Hematopoietic multipotent progenitor cell (in vitro differentiated cells): Measurements from ENCODE around the gene B3GAT3. TPM values are rescaled to one million over a fixed set of nuclear protein-coding genes. Genes with fewer than 3 reads are reported as not detected.
"Not testable (repeated sequence)": the region's sequence is repeated elsewhere in the genome, so short reads cannot be mapped to it uniquely, and the experiment has no call there.

Experiments
- DNase-seq, 3 donors: peaks; one replicate each; pipeline ENCODE4 v3.0.0-alpha.2; 2011 to 2015; ENCODE audit warnings: low read depth in 2 of 3, low spot score in 2 of 3
- total RNA-seq: library from RNA; depleted of rRNA; stranded (reverse); fragments of >200 nt; gene quantifications from one replicate; pipeline ENCODE4 v1.2.3, GENCODE V29; 2012

B3GAT3 gene
- total RNA-seq, 1 donor, result 36.4 TPM

- DNase-seq, result peak; percentile 89 to 99 (median 99)
These were observed 24.4 kb upstream of the B3GAT3 start, which contains the start of gene GANAB for GRCh38 chr11:62645946-62646824. GANAB (minus strand) TSS chr11:62646613; CDS start chr11:62646599, 14 bp downstream.

- no peak for DNase-seq
These were observed 23.8 kb upstream of the B3GAT3 start for GRCh38 chr11:62645671-62645945.

GRCh38 chr11:62644220-62644619 lies 22.4 kb upstream of the B3GAT3 start:
- DNase-seq, result no peak

GRCh38 chr11:62632492-62632891 lies 10.7 kb upstream of the B3GAT3 start:
- DNase-seq, result no peak

- peak in 1 of 3 donors; percentile 35 for DNase-seq
These were observed 5.9 kb upstream of the B3GAT3 start for GRCh38 chr11:62627713-62628112.

DNA sequence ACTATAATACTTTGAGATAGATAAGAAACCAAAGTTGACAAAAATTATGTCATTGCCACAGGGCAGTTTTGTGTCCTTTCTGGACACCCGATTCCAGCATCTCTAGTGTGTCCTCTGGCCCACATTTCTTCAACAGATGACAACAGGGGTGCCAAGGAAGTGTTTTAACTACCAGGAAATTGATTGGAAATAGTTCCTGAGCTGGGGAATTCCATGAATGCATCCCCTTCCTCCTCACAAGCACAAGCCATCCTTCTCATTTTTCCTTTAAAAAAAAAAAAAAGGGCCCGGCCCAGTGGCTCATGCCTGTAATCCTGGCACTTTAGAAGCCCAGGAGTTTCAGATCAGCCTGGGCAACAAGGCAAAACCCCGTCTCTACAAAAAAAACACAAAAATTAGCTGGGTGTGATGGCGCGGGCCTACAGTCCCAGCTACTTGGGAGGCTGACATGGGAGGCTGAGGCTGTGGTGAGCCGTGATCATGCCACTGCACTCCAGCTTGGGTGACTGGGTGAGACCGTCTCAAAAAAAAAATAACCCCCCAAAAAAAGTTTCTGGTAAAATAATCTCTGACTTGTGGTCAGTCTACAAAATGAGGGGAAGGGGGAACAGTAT lies 797 bp upstream of the B3GAT3 start:
- DNase-seq, result no peak

DNA sequence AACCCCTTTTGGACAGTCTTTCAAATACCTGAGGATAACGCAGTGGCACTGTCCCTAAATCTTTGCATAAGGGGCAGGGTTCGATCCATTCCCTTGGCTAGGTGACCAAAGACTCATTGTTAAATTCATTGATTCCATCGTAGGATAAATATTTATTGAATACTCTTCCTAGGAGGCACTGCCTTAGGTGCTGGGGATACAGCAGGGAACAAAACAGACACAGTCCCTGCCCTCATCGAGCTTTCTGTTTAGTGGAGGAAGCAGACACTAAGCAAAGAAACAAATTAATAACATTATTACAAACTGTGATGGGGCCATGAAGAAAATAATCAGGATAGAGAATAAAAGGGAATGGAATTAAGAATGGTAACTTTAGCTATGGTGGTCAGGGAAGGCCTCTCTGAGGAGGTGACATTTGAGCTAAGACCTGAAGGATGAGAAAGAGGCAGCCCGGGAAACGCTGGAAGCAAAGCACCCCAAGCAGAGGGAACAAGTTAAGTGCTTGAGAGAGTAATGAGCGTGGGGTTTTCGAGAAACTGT lies 689 bp downstream of the B3GAT3 start:
- no peak for DNase-seq

DNA sequence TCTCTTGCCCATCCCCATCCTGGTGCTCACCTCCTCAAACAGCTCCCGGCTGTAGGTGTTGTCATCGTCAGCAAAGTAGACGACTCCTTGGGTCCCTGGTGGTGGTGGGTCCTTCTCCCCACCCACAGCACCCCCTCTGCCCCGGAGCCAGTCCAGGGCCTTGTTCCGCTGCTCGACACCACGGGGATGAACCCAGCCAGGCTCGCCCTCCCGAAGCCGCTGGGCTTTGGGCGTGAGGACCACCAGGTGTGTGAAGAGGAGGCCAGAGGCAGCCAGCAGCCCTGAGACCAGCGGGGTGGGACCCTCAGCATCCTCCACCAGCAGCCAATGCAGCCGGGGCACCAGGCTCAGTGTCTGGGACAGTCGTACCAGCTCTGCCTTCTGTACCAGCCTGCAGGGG lies 4.8 kb downstream of the B3GAT3 start:
- not testable (repeated sequence) for DNase-seq

- no peak for DNase-seq
These were observed 6.3 kb downstream of the B3GAT3 start for GRCh38 chr11:62615521-62615920.

DNA sequence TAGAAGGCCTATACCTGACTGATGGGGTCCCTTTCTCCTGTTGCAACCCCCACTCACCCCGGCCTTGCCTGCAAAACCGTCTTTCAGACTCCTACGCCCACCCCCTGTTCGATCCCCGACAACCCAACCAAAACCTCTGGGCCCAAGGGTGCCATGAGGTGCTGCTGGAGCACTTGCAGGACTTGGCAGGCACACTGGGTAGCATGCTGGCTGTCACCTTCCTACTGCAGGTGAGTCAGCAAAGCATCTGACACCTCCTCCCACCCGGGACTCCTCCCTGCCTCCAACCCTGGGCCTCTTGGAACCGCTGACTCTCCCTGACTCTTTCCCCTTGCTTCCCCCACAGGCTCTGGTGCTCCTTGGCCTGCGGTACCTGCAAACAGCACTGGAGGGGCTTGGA lies 7.5 kb downstream of the B3GAT3 start:
- DNase-seq, result no peak

- no peak for DNase-seq
These were observed 8.5 kb downstream of the B3GAT3 start for GRCh38 chr11:62613291-62613778.

DNA sequence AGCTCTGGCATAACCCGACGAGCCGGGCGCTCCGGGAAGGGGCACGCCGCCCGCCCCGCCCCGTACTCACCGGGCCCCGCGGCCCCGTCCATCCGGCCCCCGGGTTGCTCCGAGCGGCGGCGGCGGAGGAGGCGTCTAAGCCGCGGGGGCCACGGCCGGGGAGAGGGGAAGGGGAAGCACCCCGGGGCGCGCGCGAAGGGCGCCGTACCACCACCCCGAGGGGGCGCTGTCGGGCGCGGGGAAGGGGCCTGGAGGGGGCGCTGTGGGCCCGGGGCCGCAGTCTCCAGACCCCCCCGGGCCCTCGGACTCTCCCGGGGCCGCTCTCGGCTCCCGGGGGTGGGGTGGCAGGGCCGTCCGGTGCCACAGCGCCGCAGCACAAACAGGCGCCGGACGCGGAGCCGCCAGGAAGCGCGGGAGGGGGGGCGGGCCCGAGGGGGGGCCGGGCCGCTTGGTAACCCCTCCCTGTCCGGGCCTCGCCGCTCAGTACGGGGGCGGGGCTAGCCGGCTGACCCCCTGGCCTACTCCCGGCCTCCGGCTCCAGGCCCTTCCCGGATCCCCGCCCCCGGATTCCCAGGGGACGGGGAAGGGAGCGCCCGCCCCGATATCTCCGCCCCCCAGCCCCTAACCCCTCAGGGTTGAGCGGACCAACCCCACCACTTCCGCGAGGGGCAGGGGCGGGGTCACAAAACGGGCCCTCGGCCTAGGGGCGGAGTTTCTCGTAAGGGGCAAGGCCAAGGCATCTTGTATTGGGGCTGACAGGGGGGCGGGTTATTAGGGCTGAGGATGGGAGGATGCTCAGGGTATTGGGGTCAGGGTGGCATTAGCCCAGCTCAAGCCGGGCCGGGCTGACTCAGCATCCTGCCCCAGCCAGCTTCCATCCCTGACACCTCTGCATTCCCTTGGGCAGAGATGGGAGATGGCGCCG lies 9.2 kb downstream of the B3GAT3 start, which contains the start of the genes EML3 and ROM1:
TSS of gene EML3 (minus strand) at position 410 of the 925 bp plus-strand sequence. CDS start at position 92, 318 bp downstream.
TSS of gene ROM1 (plus strand) at position 892 of the 925 bp plus-strand sequence. CDS start at position 917, 25 bp downstream.
- DNase-seq, result peak; percentile 78 to 95 (median 89)

- DNase-seq, result peak in 2 of 3 donors; percentile 64 to 76
These were observed 10.0 kb downstream of the B3GAT3 start for GRCh38 chr11:62611705-62612365.

DNA sequence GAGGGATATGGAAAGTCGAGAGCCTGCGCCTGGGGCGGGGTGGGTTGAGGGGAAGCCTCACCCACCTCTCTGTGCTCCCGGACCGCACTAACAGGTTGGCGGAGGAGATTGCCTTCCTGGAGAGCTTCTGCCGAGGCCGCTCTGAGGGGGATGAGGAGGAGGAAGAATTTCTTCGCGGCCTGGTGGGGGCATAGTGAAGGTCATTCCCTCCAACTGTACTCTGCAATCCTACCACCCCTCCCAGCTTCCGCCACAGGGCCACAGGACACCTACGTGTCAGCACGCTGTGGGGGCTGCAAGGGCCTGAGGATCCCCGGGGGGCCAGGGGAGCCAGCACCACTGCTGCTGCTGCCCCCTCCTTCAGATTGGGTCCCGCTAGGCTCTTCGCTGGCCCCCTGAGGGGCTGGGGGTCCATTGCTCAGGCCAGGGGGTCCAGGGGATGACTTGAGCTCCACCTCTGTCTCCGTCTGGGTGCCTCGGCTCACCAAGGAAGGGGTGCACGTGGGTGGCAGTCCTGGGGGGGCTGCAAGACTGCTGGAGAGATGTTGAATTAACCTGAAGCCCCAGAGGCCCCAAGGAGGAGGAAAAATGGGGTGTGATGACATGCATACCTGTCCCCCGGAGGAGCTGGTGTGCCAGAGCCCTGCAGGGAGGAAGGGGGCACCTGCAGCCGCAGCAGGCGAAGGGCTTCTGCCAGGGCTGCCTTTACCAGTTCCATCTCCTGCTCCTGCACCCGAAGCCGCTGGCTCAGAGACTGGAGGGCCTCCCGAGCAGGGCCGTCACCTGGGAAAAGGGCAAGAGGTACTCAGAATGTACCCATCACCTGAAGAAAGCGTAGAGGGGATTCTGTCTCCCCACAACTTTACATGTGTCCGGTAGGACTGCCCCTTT lies 10.7 kb downstream of the B3GAT3 start:
- DNase-seq, result no peak

DNA sequence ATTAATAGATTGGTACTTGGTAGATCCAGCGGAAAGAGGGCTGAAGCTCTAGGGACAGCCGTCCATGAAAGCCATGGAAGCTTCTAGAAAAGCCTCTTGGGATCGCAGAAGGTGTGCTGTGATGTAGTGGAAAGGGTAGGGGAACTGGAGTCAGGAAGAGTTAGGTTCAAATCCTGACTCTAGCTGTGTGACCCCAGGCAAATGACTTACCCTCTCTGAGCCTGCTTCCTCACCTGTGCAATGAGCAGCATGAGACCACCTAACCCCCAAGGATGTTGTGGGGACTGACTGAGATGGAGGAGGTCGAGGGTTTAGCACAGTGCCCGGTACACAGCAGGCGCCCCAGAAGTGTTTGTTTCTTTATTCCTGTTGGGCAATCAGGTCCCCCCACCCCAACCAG lies 11.4 kb downstream of the B3GAT3 start:
- DNase-seq, result no peak

DNA sequence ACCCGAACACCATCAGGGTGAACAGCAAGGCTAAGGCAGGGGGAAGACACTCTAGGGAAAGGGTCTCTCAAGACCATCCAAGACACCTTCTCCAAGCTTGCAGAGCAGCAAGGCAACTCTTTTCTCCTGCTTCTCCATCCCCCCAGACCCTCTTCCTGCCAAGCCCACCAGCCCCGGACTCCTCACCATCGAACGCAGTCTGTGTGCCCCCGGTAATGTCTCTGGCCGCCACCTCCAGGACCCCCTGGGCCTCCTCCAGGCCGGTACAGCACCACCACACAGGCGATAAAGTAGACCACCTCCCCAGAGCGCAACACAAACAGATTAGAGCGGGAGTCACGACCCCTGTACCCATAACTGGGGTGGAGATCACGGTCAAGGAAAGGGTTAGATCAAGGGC lies 13.0 kb downstream of the B3GAT3 start:
- DNase-seq, result no peak

DNA sequence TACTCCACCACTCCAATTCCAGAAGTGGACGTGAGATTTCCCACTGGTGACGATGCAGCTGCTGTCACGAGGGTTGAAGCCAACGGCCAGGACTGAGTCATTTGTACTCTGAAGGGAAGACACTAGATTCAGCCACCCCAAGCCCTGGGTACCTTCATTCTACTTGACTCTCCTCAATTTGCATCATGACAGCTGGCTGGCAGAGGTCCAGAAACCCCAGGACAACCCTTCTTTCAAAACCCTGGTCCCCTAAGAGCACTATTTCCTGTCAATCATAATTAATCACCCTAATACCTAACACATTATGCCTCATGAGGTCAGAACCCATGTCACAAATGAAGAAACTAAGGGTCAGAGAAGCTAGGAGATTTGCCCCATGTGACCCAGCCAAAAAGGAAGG lies 14.1 kb downstream of the B3GAT3 start:
- DNase-seq, result no peak

DNA sequence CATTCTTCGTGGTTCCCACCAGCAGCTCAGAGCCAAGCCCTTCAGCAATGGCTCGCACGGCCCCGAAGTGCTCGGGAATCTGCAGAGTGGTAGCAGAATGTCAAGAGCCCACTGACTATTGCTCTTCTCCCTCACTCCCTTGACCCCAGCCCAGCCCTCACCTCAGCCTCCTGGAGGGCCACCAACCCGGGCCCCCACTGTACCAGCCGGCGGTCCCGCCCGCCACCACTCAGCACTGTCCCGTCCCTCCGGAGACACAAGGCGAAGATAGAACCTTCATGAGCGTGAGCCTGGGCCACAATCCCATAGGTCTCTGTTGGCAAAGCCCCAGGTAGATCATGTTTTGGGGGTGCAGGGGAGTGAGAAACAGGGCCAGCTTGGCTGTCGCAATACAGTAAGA lies 15.9 kb downstream of the B3GAT3 start:
- no peak for DNase-seq

DNA sequence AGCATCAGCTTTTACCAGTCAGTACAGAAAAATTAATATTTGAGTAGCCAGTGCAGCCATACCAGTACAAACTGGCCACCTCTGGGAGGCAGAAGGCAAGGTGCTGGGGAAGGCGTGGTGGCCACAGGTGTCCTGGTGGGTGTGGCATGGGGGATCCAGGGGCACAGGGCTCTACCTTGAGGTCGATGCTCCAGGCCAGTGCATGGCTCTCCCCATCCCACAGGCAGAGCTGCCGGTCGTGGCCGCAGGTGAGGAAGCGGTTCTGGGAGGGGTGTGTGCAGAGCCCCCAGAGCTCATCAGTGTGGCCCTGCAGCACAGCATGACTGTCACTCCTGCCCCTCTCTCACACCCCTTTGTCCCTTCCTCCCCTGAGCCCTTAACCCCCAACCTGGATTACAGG lies 16.3 kb downstream of the B3GAT3 start:
- DNase-seq, result no peak
